Gastroesophageal sphincter (tissue), 2 donors: Measurements from ENCODE around the gene MFSD11.

Source experiments
- POLR2A ChIP-seq, 2 donors: fragments of 450-650 bp; IDR thresholded peaks; one replicate each; pipeline ENCODE4 v1.6.1; 2017; ENCODE audit warnings: antibody characterized with exemption in 2 of 2, mild to moderate bottlenecking in 2 of 2, moderate library complexity in 1 of 2
- POLR2AphosphoS5 ChIP-seq: sonication (generic); formaldehyde crosslinking; IDR thresholded peaks from one replicate; pipeline ENCODE4 v1.6.1; 2017; ENCODE audit warnings: antibody characterized with exemption

- peak; percentile 53 to 72 for TF ChIP-seq POLR2A (IDR thresholded peaks at IDR 0.05)
- TF ChIP-seq POLR2AphosphoS5: peak; percentile 78
Observed at GRCh38 chr17:76736349-76737081, 1.4 kb upstream of the MFSD11 start.
